ENCODE measurements around the gene EGFR. TPM values are rescaled to one million over a fixed set of nuclear protein-coding genes. Genes with fewer than 3 reads are reported as not detected.

The EGFR gene
- total RNA-seq, 1 donor from 2014 or later, result 5.0 TPM

- H3K9me3 Mint-ChIP-seq (ENCODE audit: unreplicated experiment), result no peaks in the 10 kb centered on the region
- H3K27ac Mint-ChIP-seq (ENCODE audit: unreplicated experiment), result no peak overlapping the region
- peaks cover 7% of the 10 kb centered on the region for H3K27me3 Mint-ChIP-seq (ENCODE audit: unreplicated experiment)
- no peak for DNase-seq (ENCODE audit: low spot score)
- peaks cover 2% of the 10 kb centered on the region for H3K4me1 Mint-ChIP-seq (ENCODE audit: unreplicated experiment)
- no peak for TF ChIP-seq CTCF (IDR thresholded peaks at IDR 0.05; ENCODE audit: unreplicated experiment)
- H3K4me3 Mint-ChIP-seq (ENCODE audit: unreplicated experiment), result no peak overlapping the region
- H3K36me3 Mint-ChIP-seq (ENCODE audit: low read depth, unreplicated experiment), result peaks cover 8% of the 10 kb centered on the region
Observed at GRCh38 chr7:55180963-55181542, 162.2 kb downstream of the EGFR start.

- no peaks in the 10 kb centered on the region for H3K4me1 Mint-ChIP-seq (ENCODE audit: unreplicated experiment)
- no peak overlapping the region for H3K27ac Mint-ChIP-seq (ENCODE audit: unreplicated experiment)
- peaks cover 8% of the 10 kb centered on the region for H3K36me3 Mint-ChIP-seq (ENCODE audit: low read depth, unreplicated experiment)
Observed at GRCh38 chr7:55181762-55182161, 162.9 kb downstream of the EGFR start.

GRCh38 chr7:55183897-55184296 lies 165.1 kb downstream of the EGFR start:
- Mint-ChIP-seq H3K36me3 (ENCODE audit: low read depth, unreplicated experiment) (peaks cover 8% of the 10 kb centered on the region), H3K4me3 (ENCODE audit: unreplicated experiment) (no peak overlapping the region), H3K27ac (ENCODE audit: unreplicated experiment) (no peak overlapping the region), H3K9me3 (ENCODE audit: unreplicated experiment) (no peaks in the 10 kb centered on the region), H3K27me3 (ENCODE audit: unreplicated experiment) (peaks cover 5% of the 10 kb centered on the region), H3K4me1 (ENCODE audit: unreplicated experiment) (peaks cover 8% of the 10 kb centered on the region)
- DNase-seq (ENCODE audit: low spot score), result no peak
- no peak for TF ChIP-seq CTCF (IDR thresholded peaks at IDR 0.05; ENCODE audit: unreplicated experiment)

More at GRCh38 chr7:55181762-55182161, 162.9 kb downstream of the EGFR start:
- TF ChIP-seq CTCF (IDR thresholded peaks at IDR 0.05; ENCODE audit: unreplicated experiment), result no peak
- H3K4me3 Mint-ChIP-seq (ENCODE audit: unreplicated experiment), result no peak overlapping the region
- H3K27me3 Mint-ChIP-seq (ENCODE audit: unreplicated experiment), result peaks cover 7% of the 10 kb centered on the region
- H3K9me3 Mint-ChIP-seq (ENCODE audit: unreplicated experiment), result no peaks in the 10 kb centered on the region
- no peak for DNase-seq (ENCODE audit: low spot score)

GRCh38 chr7:55185321-55185802 lies 166.5 kb downstream of the EGFR start:
- Mint-ChIP-seq H3K36me3 (ENCODE audit: low read depth, unreplicated experiment) (peaks cover 8% of the 10 kb centered on the region), H3K4me1 (ENCODE audit: unreplicated experiment) (peaks cover 15% of the 10 kb centered on the region), H3K27me3 (ENCODE audit: unreplicated experiment) (peaks cover 4% of the 10 kb centered on the region), H3K27ac (ENCODE audit: unreplicated experiment) (no peak overlapping the region), H3K4me3 (ENCODE audit: unreplicated experiment) (no peak overlapping the region), H3K9me3 (ENCODE audit: unreplicated experiment) (no peaks in the 10 kb centered on the region)
- TF ChIP-seq CTCF (IDR thresholded peaks at IDR 0.05; ENCODE audit: unreplicated experiment), result no peak
- DNase-seq (ENCODE audit: low spot score), result no peak

GRCh38 chr7:55185941-55186609 lies 167.3 kb downstream of the EGFR start:
- H3K4me3 Mint-ChIP-seq (ENCODE audit: unreplicated experiment), result no peak overlapping the region
- no peak overlapping the region for H3K27ac Mint-ChIP-seq (ENCODE audit: unreplicated experiment)
- H3K27me3 Mint-ChIP-seq (ENCODE audit: unreplicated experiment), result peaks cover 4% of the 10 kb centered on the region
- H3K36me3 Mint-ChIP-seq (ENCODE audit: low read depth, unreplicated experiment), result peaks cover 8% of the 10 kb centered on the region
- no peak for DNase-seq (ENCODE audit: low spot score)
- no peak for TF ChIP-seq CTCF (IDR thresholded peaks at IDR 0.05; ENCODE audit: unreplicated experiment)
- peaks cover 15% of the 10 kb centered on the region for H3K4me1 Mint-ChIP-seq (ENCODE audit: unreplicated experiment)
- no peaks in the 10 kb centered on the region for H3K9me3 Mint-ChIP-seq (ENCODE audit: unreplicated experiment)
